Keratinocyte (primary cell): Measurements from ENCODE around the gene IL17D. TPM values are rescaled to one million over a fixed set of nuclear protein-coding genes. Genes with fewer than 3 reads are reported as not detected.

Experiments used
- DNase-seq: peaks from one replicate; pipeline ENCODE4 v3.0.0-alpha.2; 2011; ENCODE audit warnings: low read depth, missing footprints, low spot score
- FAIRE-seq: peaks from 2 replicates; lab custom pipeline; 2011; peaks lifted over from hg19 to GRCh38; lab: Jason Lieb, UNC
- H2AFZ ChIP-seq: 2 replicates; pipeline ENCODE4 v1.6.0; 2012; ENCODE audit warnings: low read length, control low read depth, inconsistent platforms; ENCODE audit not compliant: control insufficient read depth
- H3K27ac ChIP-seq: 2 replicates; pipeline ENCODE4 v1.5.1; 2011; ENCODE audit warnings: low read length; ENCODE audit not compliant: control insufficient read depth, insufficient read depth
- H3K27me3 ChIP-seq: 3 replicates; pipeline ENCODE4 v1.6.0; 2011; ENCODE audit warnings: low read length; ENCODE audit not compliant: control insufficient read depth, insufficient read depth; ENCODE audit errors: extremely low read depth
- H3K36me3 ChIP-seq, 2 experiments: 2 replicates in 1 of 2; 3 replicates in 1 of 2; pipeline ENCODE4 v1.5.1; 2011; ENCODE audit warnings: low read length in 2 of 2, mild to moderate bottlenecking in 1 of 2; ENCODE audit not compliant: control insufficient read depth in 2 of 2, insufficient read depth in 2 of 2; ENCODE audit errors: extremely low read depth in 1 of 2
- H3K4me1 ChIP-seq: 3 replicates; pipeline ENCODE4 v1.5.1; 2011; ENCODE audit warnings: low read length; ENCODE audit not compliant: control insufficient read depth, insufficient read depth; ENCODE audit errors: extremely low read depth
- H3K4me2 ChIP-seq: 3 replicates; pipeline ENCODE4 v1.6.0; 2011; ENCODE audit warnings: low read depth, low read length; ENCODE audit not compliant: control insufficient read depth, insufficient read depth; ENCODE audit errors: extremely low read depth
- H3K4me3 ChIP-seq, 3 experiments: fragments of 200-600 bp in 1 of 3; sonication (generic) in 1 of 3; 2 replicates in 2 of 3; 3 replicates in 1 of 3; pipeline ENCODE4 v1.5.1; 2011 to 2016; ENCODE audit warnings: low read length in 3 of 3, mild to moderate bottlenecking in 3 of 3, control low read depth in 2 of 3, inconsistent platforms in 1 of 3, low read depth in 1 of 3, mixed read lengths in 1 of 3, mixed run types in 1 of 3, moderate library complexity in 1 of 3; ENCODE audit not compliant: control insufficient read depth in 2 of 3, insufficient read depth in 2 of 3; ENCODE audit errors: extremely low read depth in 1 of 3
- H3K79me2 ChIP-seq: 2 replicates; pipeline ENCODE4 v1.6.0; 2012; ENCODE audit warnings: low read length; ENCODE audit not compliant: control insufficient read depth, insufficient read depth
- H3K9ac ChIP-seq: 3 replicates; pipeline ENCODE4 v1.6.0; 2011; ENCODE audit warnings: low read length; ENCODE audit not compliant: control insufficient read depth, insufficient read depth; ENCODE audit errors: extremely low read depth
- H3K9me1 ChIP-seq: 3 replicates; pipeline ENCODE4 v1.6.0; 2011; ENCODE audit warnings: low read length; ENCODE audit not compliant: control insufficient read depth, insufficient read depth; ENCODE audit errors: extremely low read depth
- H3K9me3 ChIP-seq: 2 replicates; pipeline ENCODE4 v1.5.1; 2012; ENCODE audit warnings: low read depth, low read length; ENCODE audit not compliant: control insufficient read depth
- H4K20me1 ChIP-seq: 3 replicates; pipeline ENCODE4 v1.6.0; 2011; ENCODE audit warnings: low read length; ENCODE audit not compliant: control insufficient read depth, insufficient read depth; ENCODE audit errors: extremely low read depth
- EZH2 ChIP-seq: IDR thresholded peaks from one replicate; pipeline ENCODE4 v1.6.1; 2012; ENCODE audit warnings: inconsistent platforms, mild to moderate bottlenecking, low read length, moderate library complexity
- dilution Hi-C: fragments of 300-500 bp; cut with MboI; formaldehyde crosslinking; loops from one replicate; pipeline ENCODE4 v1.7.0; 2020; ENCODE audit warnings: low sequenced_read_pairs; ENCODE audit not compliant: extremely low pct_ligation_motif_present
- polyA plus RNA-seq, 5 experiments: library from polyadenylated mRNA; depleted of rRNA in 3 of 5; stranded (reverse) in 3 of 5; stranded (forward) in 1 of 5; unstranded in 1 of 5; fragments of >200 nt; gene quantifications; 1 replicate in 1 of 5; 2 replicates in 3 of 5; 3 replicates in 1 of 5; pipeline versions ENCODE4 v1.2.1 to v1.2.3, GENCODE V29; 2011 to 2012; ENCODE audit warnings: missing spikeins in 2 of 5, low read depth in 1 of 5, low replicate concordance in 1 of 5
- TF ChIP-seq, protein P1 (sequence below), 3 experiments: IDR thresholded peaks in 1 of 3; conservative IDR thresholded peaks in 1 of 3; optimal IDR thresholded peaks in 1 of 3; 2 replicates in 2 of 3; 3 replicates in 1 of 3; pipeline versions ENCODE3 to v1.5.1; 2011; ENCODE audit warnings: low read length in 3 of 3, mild to moderate bottlenecking in 3 of 3, moderate library complexity in 2 of 3, control low read depth in 1 of 3, inconsistent platforms in 1 of 3; ENCODE audit not compliant: insufficient read depth in 2 of 3; ENCODE audit errors: extremely low read depth in 1 of 3

Gene IL17D
- polyA plus RNA-seq, 1 donor (not counting 4 experiments of a cell fraction or from before 2014, with no cell fraction given): 0.09 TPM

DNA sequence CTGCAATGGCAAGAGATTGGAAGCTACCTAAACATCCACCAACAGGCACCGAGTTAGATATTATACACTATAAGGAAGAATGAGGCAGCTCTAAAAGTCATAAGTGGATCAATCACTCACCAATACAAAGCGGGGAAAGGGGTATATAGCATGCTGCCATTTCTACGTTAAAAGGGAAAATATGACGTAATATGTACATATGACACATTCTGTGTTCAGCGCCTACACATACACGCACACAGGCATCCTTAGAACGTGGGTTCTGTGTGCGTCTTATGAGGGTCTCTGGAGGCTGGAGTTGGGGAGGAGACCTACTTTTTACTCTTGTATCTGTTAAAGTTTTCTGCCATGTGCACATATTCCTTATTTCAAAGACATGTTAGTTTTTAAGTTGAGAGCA lies 5.9 kb downstream of the IL17D start:
- Histone ChIP-seq H3K4me3 (no peak overlapping the region), H3K79me2 (no peaks in the 10 kb centered on the region), H3K4me2 (no peak overlapping the region), H3K27ac (no peak overlapping the region), H3K9me1 (no peaks in the 10 kb centered on the region), H3K4me1 (no peaks in the 10 kb centered on the region), H4K20me1 (no peaks in the 10 kb centered on the region), H3K36me3 (no peaks in the 10 kb centered on the region), H3K9ac (no peak overlapping the region), H3K27me3 (peaks cover 10% of the 10 kb centered on the region), H2AFZ (no peak overlapping the region), H3K9me3 (no peaks in the 10 kb centered on the region)
- no peak for TF ChIP-seq EZH2
- TF ChIP-seq, protein P1, sequence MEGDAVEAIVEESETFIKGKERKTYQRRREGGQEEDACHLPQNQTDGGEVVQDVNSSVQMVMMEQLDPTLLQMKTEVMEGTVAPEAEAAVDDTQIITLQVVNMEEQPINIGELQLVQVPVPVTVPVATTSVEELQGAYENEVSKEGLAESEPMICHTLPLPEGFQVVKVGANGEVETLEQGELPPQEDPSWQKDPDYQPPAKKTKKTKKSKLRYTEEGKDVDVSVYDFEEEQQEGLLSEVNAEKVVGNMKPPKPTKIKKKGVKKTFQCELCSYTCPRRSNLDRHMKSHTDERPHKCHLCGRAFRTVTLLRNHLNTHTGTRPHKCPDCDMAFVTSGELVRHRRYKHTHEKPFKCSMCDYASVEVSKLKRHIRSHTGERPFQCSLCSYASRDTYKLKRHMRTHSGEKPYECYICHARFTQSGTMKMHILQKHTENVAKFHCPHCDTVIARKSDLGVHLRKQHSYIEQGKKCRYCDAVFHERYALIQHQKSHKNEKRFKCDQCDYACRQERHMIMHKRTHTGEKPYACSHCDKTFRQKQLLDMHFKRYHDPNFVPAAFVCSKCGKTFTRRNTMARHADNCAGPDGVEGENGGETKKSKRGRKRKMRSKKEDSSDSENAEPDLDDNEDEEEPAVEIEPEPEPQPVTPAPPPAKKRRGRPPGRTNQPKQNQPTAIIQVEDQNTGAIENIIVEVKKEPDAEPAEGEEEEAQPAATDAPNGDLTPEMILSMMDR (optimal IDR thresholded peaks at IDR 0.05 in 1 of 3, IDR thresholded peaks at IDR 0.05 in 1 of 3, conservative IDR thresholded peaks at IDR 0.05 in 1 of 3; ENCODE audit: extremely low read depth in 1 of 3, insufficient read depth in 2 of 3, low read length in 3 of 3): no peak
- FAIRE-seq (no peak), DNase-seq (no peak)
- dilution Hi-C loops: no loop called here

DNA sequence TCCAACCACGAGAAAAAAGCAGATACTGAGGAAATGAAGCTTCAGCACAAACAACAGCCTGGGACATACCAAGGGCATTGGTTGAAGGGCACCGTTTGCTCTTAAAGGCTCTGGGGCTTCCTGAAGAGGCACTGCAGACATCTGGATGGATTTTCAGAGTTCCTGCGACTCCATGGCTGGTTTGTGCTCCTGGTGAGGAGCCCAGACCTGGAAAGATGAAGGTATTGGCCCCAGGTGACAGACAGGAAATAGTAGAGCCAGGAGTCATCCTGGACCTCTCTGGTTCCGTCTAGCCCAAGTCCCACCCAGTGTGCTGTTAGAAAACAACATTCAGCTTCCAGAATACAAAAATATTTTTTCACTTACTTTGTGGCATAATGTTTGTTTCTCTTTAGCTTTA lies 6.3 kb downstream of the IL17D start:
- no peaks in the 10 kb centered on the region for H3K79me2 ChIP-seq
- H3K4me1 ChIP-seq: no peaks in the 10 kb centered on the region
- no peaks in the 10 kb centered on the region for H3K9me1 ChIP-seq
- H3K36me3 ChIP-seq: no peaks in the 10 kb centered on the region
- H3K4me3 ChIP-seq: no peak overlapping the region
- dilution Hi-C loops: no loop called here
- H3K9ac ChIP-seq: no peak overlapping the region
- no peak for DNase-seq
- no peak for FAIRE-seq
- H3K4me2 ChIP-seq: no peak overlapping the region
- no peak overlapping the region for H3K27ac ChIP-seq
- peaks cover 14% of the 10 kb centered on the region for H3K27me3 ChIP-seq
- no peak for TF ChIP-seq EZH2
- TF ChIP-seq, protein P1 (optimal IDR thresholded peaks at IDR 0.05 in 1 of 3, IDR thresholded peaks at IDR 0.05 in 1 of 3, conservative IDR thresholded peaks at IDR 0.05 in 1 of 3; ENCODE audit: extremely low read depth in 1 of 3, insufficient read depth in 2 of 3, low read length in 3 of 3): no peak
- no peak overlapping the region for H2AFZ ChIP-seq
- no peaks in the 10 kb centered on the region for H3K9me3 ChIP-seq
- H4K20me1 ChIP-seq: no peaks in the 10 kb centered on the region
